CD14-positive monocyte (primary cell): Measurements from ENCODE around the gene ZNF585A. TPM values are rescaled to one million over a fixed set of nuclear protein-coding genes. Genes with fewer than 3 reads are reported as not detected.

Source experiments
- DNase-seq, 3 donors: peaks; one replicate each; pipeline ENCODE4 v3.0.0-alpha.2; 2011 to 2022
- H2AFZ ChIP-seq: 2 replicates; pipeline ENCODE4 v1.6.0; 2012; ENCODE audit warnings: mild to moderate bottlenecking, low read depth, low read length, inconsistent platforms; ENCODE audit not compliant: insufficient read depth, poor library complexity, severe bottlenecking
- H3K27ac ChIP-seq, 2 donors: 1 replicate in 1 of 2; 2 replicates in 1 of 2; pipeline ENCODE4 v1.5.1; 2012 to 2013; ENCODE audit warnings: low read length in 2 of 2, control low read depth in 1 of 2, inconsistent platforms in 1 of 2, low read depth in 1 of 2, mild to moderate bottlenecking in 1 of 2
- H3K27me3 ChIP-seq, 2 donors: one replicate each; pipeline versions ENCODE4 v1.6.0 to v1.6.1; 2011 to 2013; ENCODE audit warnings: low read length in 2 of 2; ENCODE audit not compliant: control insufficient read depth in 2 of 2, insufficient read depth in 2 of 2
- H3K36me3 ChIP-seq, 2 donors: replicated peaks in 1 of 2; 1 replicate in 1 of 2; 2 replicates in 1 of 2; pipeline versions ENCODE4 v1.5.1 to v1.6.1; 2012 to 2013; ENCODE audit warnings: low read length in 2 of 2, control low read depth in 1 of 2, inconsistent platforms in 1 of 2, mild to moderate bottlenecking in 1 of 2; ENCODE audit not compliant: insufficient read depth in 2 of 2, control insufficient read depth in 1 of 2
- H3K4me1 ChIP-seq, 2 donors: 1 replicate in 1 of 2; 2 replicates in 1 of 2; pipeline versions ENCODE4 v1.5.1 to v1.6.1; 2012 to 2013; ENCODE audit warnings: low read length in 2 of 2, control low read depth in 1 of 2, inconsistent platforms in 1 of 2, mild to moderate bottlenecking in 1 of 2, moderate library complexity in 1 of 2; ENCODE audit not compliant: insufficient read depth in 2 of 2, control insufficient read depth in 1 of 2
- H3K4me2 ChIP-seq: replicated peaks from 2 replicates; pipeline ENCODE3; 2012; ENCODE audit warnings: low read length, moderate library complexity, mild to moderate bottlenecking; ENCODE audit not compliant: poor library complexity, severe bottlenecking; ENCODE audit errors: extremely low read depth
- H3K4me3 ChIP-seq, 3 experiments: fragments of 200-600 bp in 1 of 3; sonication (generic) in 1 of 3; replicated peaks in 1 of 3; 1 replicate in 2 of 3; 2 replicates in 1 of 3; pipeline ENCODE4 v1.5.1; 2011 to 2013; ENCODE audit warnings: low read length in 3 of 3, mild to moderate bottlenecking in 3 of 3, control low read depth in 2 of 3, low read depth in 2 of 3, inconsistent platforms in 1 of 3, moderate library complexity in 1 of 3
- H3K79me2 ChIP-seq: 2 replicates; pipeline ENCODE4 v1.6.0; 2012; ENCODE audit warnings: mild to moderate bottlenecking, control low read depth, inconsistent platforms, low read length, moderate library complexity; ENCODE audit not compliant: insufficient read depth
- H3K9ac ChIP-seq: 2 replicates; pipeline ENCODE4 v1.6.0; 2017; ENCODE audit warnings: low read length, mild to moderate bottlenecking; ENCODE audit not compliant: insufficient read depth, poor library complexity, severe bottlenecking
- H3K9me3 ChIP-seq, 2 donors: replicated peaks in 1 of 2; 1 replicate in 1 of 2; 2 replicates in 1 of 2; pipeline versions ENCODE4 v1.5.1 to v1.6.1; 2012 to 2013; ENCODE audit warnings: low read length in 2 of 2, control low read depth in 1 of 2; ENCODE audit not compliant: control insufficient read depth in 1 of 2, insufficient read depth in 1 of 2
- H4K20me1 ChIP-seq: 2 replicates; pipeline ENCODE4 v1.6.0; 2012; ENCODE audit warnings: mild to moderate bottlenecking, low read length, control low read depth, moderate library complexity; ENCODE audit not compliant: insufficient read depth
- H3K27ac Mint-ChIP-seq, 7 donors: one replicate each; pipeline ENCODE4 v1.8.0; 2020; ENCODE audit warnings: mild to moderate bottlenecking in 7 of 7, mixed read lengths in 7 of 7, moderate library complexity in 6 of 7, inconsistent platforms in 2 of 7
- H3K27me3 Mint-ChIP-seq, 3 donors: one replicate each; pipeline ENCODE4 v1.8.0; 2021 to 2022; ENCODE audit warnings: low read depth in 3 of 3, mild to moderate bottlenecking in 3 of 3, mixed read lengths in 3 of 3, moderate library complexity in 3 of 3, inconsistent platforms in 1 of 3
- H3K36me3 Mint-ChIP-seq, 2 donors: one replicate each; pipeline ENCODE4 v1.8.0; 2020; ENCODE audit warnings: mixed read lengths in 2 of 2, inconsistent platforms in 1 of 2, mild to moderate bottlenecking in 1 of 2
- H3K4me1 Mint-ChIP-seq: one replicate; pipeline ENCODE4 v1.8.0; 2020; ENCODE audit warnings: mild to moderate bottlenecking, mixed read lengths
- H3K4me3 Mint-ChIP-seq, 2 donors: one replicate each; pipeline ENCODE4 v1.8.0; 2020; ENCODE audit warnings: mild to moderate bottlenecking in 2 of 2, mixed read lengths in 2 of 2, moderate library complexity in 1 of 2
- H3K9me3 Mint-ChIP-seq, 7 donors: one replicate each; pipeline ENCODE4 v1.8.0; 2020 to 2022; ENCODE audit warnings: mixed read lengths in 7 of 7, mild to moderate bottlenecking in 6 of 7, moderate library complexity in 6 of 7, inconsistent platforms in 2 of 7
- WGBS: methylation state at CpG from one replicate; pipeline ENCODE4 v1.1.5; 2013; ENCODE audit warnings: missing lambda C conversion rate; ENCODE audit not compliant: insufficient coverage; 5-methylcytosine and 5-hydroxymethylcytosine counted together
- intact Hi-C, 2 donors: fragments of 100-400 bp; cut with micrococcal nuclease; formaldehyde crosslinking; loops; one replicate each; pipeline versions ENCODE4 v1.15.0 to v1.15.1; 2023
- polyA plus RNA-seq, 3 donors: library from polyadenylated mRNA; depleted of rRNA in 1 of 3; unstranded in 2 of 3; stranded (reverse) in 1 of 3; fragments of 300-500 nt in 2 of 3; fragments of >200 nt in 1 of 3; fragmentation: Illumina TruSeq in 2 of 3; gene quantifications; 1 replicate in 2 of 3; 2 replicates in 1 of 3; pipeline ENCODE4 v1.2.3, GENCODE V29; 2012 to 2021
- TF ChIP-seq, protein P1 (sequence below): fragments of 200-600 bp; IDR thresholded peaks from one replicate; pipeline ENCODE4 v1.8.0; 2022; ENCODE audit warnings: antibody characterized with exemption, mild to moderate bottlenecking

Gene ZNF585A
- polyA plus RNA-seq, 3 donors: 6.4 to 25.5 (median 23.2) TPM

DNA sequence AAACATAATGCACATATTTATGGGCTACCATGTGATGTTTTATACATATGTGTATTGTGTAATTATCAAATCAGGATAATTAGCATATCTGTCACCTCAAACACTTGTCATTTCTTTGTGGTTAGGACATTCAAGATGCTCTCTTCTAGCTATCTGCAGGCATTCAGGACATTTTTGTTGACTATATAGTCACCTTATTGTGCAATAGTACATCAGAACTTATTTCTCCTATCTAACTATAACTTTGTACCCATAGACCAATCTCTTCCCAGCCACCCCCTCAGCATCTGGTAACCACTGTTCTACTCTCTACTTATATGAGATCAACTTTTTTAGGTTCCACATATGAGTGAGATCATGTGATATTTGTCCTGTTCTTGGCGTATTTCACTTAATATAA is 73.9 kb downstream of the ZNF585A start:
- H3K4me3 Mint-ChIP-seq: no peak overlapping the region
- TF ChIP-seq, protein P1, sequence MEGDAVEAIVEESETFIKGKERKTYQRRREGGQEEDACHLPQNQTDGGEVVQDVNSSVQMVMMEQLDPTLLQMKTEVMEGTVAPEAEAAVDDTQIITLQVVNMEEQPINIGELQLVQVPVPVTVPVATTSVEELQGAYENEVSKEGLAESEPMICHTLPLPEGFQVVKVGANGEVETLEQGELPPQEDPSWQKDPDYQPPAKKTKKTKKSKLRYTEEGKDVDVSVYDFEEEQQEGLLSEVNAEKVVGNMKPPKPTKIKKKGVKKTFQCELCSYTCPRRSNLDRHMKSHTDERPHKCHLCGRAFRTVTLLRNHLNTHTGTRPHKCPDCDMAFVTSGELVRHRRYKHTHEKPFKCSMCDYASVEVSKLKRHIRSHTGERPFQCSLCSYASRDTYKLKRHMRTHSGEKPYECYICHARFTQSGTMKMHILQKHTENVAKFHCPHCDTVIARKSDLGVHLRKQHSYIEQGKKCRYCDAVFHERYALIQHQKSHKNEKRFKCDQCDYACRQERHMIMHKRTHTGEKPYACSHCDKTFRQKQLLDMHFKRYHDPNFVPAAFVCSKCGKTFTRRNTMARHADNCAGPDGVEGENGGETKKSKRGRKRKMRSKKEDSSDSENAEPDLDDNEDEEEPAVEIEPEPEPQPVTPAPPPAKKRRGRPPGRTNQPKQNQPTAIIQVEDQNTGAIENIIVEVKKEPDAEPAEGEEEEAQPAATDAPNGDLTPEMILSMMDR: no peak
- Histone ChIP-seq H3K9me3 (peaks cover 48 to 94% of the 10 kb centered on the region in 2 donors), H3K36me3 (peaks cover 18 to 92% of the 10 kb centered on the region in 2 donors), H3K4me3 (no peak overlapping the region), H4K20me1 (no peaks in the 10 kb centered on the region), H3K79me2 (no peaks in the 10 kb centered on the region), H3K9ac (no peak overlapping the region), H2AFZ (no peak overlapping the region), H3K27me3 (no peaks in the 10 kb centered on the region), H3K27ac (no peak overlapping the region), H3K4me1 (no peaks in the 10 kb centered on the region), H3K4me2 (no peak overlapping the region)
- no peaks in the 10 kb centered on the region for H3K27me3 Mint-ChIP-seq
- WGBS: no CpG with 5 or more reads among the region's 1 CpG
- no peak overlapping the region for H3K27ac Mint-ChIP-seq
- H3K9me3 Mint-ChIP-seq: peaks cover 53 to 82% (median 72%) of the 10 kb centered on the region in 7 donors
- peaks cover 70 to 83% of the 10 kb centered on the region in 2 donors for H3K36me3 Mint-ChIP-seq
- H3K4me1 Mint-ChIP-seq: no peaks in the 10 kb centered on the region
- no peak for DNase-seq
- intact Hi-C loops: no loop called here

DNA sequence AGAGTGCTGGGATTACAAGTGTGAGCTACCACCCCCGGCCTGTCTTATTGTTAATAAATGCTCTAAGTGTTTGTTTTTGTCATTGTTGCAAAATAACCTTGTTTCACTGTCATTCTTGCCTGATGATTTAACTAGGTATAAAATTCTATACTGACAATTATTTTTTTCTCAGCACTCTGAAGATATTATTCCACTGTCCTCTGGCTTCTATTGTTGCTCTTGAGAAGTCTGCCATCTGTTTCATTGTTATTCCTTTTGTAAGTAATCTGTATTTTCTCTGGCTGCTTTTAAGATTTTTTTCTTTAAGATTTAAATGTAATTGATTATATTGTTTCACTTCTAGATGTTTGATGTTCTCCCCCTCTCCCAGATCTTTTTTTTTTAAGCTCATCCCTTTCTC is 76.6 kb downstream of the ZNF585A start:
- whole genome bisulfite sequencing: no CpG with 5 or more reads among the region's 1 CpG
- H3K4me3 Mint-ChIP-seq: no peak overlapping the region

More for the DNA sequence above, 76.6 kb downstream of the ZNF585A start:
- Histone ChIP-seq H3K4me2 (no peak overlapping the region), H3K27ac (no peak overlapping the region), H3K4me3 (no peak overlapping the region), H3K79me2 (no peaks in the 10 kb centered on the region), H3K9ac (no peak overlapping the region), H3K36me3 (peaks cover 36 to 99% of the 10 kb centered on the region in 2 donors), H3K9me3 (peaks cover 49 to 94% of the 10 kb centered on the region in 2 donors), H2AFZ (no peak overlapping the region), H3K4me1 (no peaks in the 10 kb centered on the region), H4K20me1 (no peaks in the 10 kb centered on the region), H3K27me3 (no peaks in the 10 kb centered on the region)
- TF ChIP-seq, protein P1: no peak
- H3K9me3 Mint-ChIP-seq: peaks cover 47 to 85% (median 73%) of the 10 kb centered on the region in 7 donors
- no peak overlapping the region for H3K27ac Mint-ChIP-seq
- DNase-seq: no peak
- peaks cover 74 to 88% of the 10 kb centered on the region in 2 donors for H3K36me3 Mint-ChIP-seq
- peaks cover 0 to 2% (median 0%) of the 10 kb centered on the region in 3 donors for H3K27me3 Mint-ChIP-seq
- intact Hi-C loops: no loop called here
- no peaks in the 10 kb centered on the region for H3K4me1 Mint-ChIP-seq

Other genes with a start within 250 kb of the ZNF585A start
- 1 to 10 TPM; 1.4 to 2.5 (median 1.8) TPM for gene ZNF420, start 94.3 kb downstream of the ZNF585A start, polyA plus RNA-seq
- 1 to 10 TPM; 1.4 to 2.8 (median 2.6) TPM for gene ZNF585B, start 37.8 kb upstream of the ZNF585A start, polyA plus RNA-seq
- 1 to 10 TPM; 2.8 to 4.2 (median 3.5) TPM for gene ZNF383, start 45.5 kb upstream of the ZNF585A start, polyA plus RNA-seq
- 1 to 10 TPM in 2 of 3 donors, under 1 TPM in 1; 0.83 to 1.6 (median 1.3) TPM for gene ZNF527, start 198.4 kb upstream of the ZNF585A start, polyA plus RNA-seq